RWPE2 (cell line): ENCODE data around the gene CEP72.

Experiments
- ATAC-seq: fragments of 200-7000 bp; cut with Tn5 transposase; 3 replicates; pipeline ENCODE4 v1.9.1; 2021; ENCODE audit warnings: low read depth
- DNase-seq: peaks from one replicate; pipeline ENCODE4 v3.0.0-alpha.2; 2020; ENCODE audit warnings: low spot score
- H3K27ac ChIP-seq: fragments of 450-650 bp; 2 replicates; pipeline ENCODE4 v1.5.1; 2017; ENCODE audit warnings: mild to moderate bottlenecking; ENCODE audit not compliant: poor library complexity, severe bottlenecking
- H3K27me3 ChIP-seq: fragments of 250-450 bp; sonication (Bioruptor Pico); 2 replicates; pipeline ENCODE4 v1.5.1; 2021; ENCODE audit warnings: mild to moderate bottlenecking, moderate library complexity; ENCODE audit not compliant: insufficient read depth, poor library complexity, severe bottlenecking
- H3K36me3 ChIP-seq: fragments of 250-450 bp; sonication (Bioruptor Pico); 2 replicates; pipeline ENCODE4 v1.5.1; 2020; ENCODE audit warnings: low read depth, mild to moderate bottlenecking, moderate library complexity
- H3K4me1 ChIP-seq: fragments of 250-450 bp; sonication (Bioruptor Pico); 2 replicates; pipeline ENCODE4 v1.5.1; 2021; ENCODE audit warnings: mild to moderate bottlenecking, moderate library complexity; ENCODE audit not compliant: insufficient read depth, poor library complexity, severe bottlenecking
- H3K4me3 ChIP-seq: fragments of 250-450 bp; sonication (Bioruptor Pico); 2 replicates; pipeline ENCODE4 v1.5.1; 2021; ENCODE audit warnings: mild to moderate bottlenecking, moderate library complexity; ENCODE audit not compliant: severe bottlenecking
- H3K9me3 ChIP-seq: fragments of 250-450 bp; sonication (Bioruptor Pico); 2 replicates; pipeline ENCODE4 v1.5.1; 2021; ENCODE audit warnings: mild to moderate bottlenecking, moderate library complexity; ENCODE audit not compliant: severe bottlenecking
- CTCF ChIP-seq: fragments of 450-650 bp; IDR thresholded peaks from one replicate; pipeline ENCODE4 v1.5.1; 2017; ENCODE audit warnings: mild to moderate bottlenecking, moderate library complexity; ENCODE audit not compliant: poor library complexity, severe bottlenecking

CEP72 gene

DNA sequence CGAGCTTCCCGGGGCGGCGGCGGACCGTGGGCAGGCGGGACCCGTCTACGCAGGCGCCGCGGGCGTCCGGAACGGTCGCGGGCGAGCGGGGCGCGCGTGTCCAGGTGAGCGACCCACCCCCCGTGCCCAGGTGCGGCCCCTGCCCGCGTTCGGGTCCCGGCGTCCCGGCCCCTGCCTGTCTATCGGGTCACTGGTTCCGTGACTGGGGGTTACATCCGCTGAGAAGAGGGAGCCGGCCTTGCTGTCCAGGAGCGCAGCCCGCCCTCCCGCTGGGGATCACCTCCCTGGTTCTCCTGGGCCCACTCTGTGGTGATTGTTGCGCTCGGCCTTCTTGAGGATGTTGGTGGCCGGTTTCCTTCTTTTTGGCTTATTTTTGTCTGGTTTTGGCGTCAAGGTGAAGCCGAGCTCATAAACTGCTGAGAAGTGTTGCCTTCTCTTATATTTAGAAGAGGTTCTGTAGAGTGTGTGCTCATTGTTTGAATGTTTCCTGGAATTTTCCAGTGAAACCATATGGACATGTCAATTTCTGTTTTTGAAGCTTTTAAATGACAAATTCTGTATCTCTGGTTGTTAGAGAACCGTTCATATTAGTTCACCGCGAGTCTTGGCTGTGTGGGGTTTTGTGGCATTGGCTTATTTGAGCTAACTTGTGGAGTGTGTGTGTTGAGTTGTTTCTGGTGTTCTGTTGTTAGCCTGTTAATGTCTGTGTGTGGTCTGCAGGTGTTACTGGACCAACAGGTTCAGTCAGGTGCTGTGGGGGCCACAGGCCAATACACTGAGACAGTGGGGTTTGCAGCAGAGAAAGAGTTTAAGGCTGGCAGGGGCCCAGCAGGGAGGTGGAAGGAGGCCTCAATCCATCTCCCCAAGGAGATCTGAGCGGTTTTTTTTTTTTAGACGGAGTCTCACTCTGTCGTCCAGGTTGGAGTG is 621 bp downstream of the CEP72 start:
- peak; percentile 73 for DNase-seq
- ATAC-seq: peak; percentile 46
- peak overlapping the region; percentile 79 for H3K4me3 ChIP-seq

GRCh38 chr5:616484-617039 is 4.4 kb downstream of the CEP72 start:
- DNase-seq (peak; percentile 55), ATAC-seq (no peak)
- H3K4me3 ChIP-seq: no peak overlapping the region
- H3K4me1 ChIP-seq: peaks cover 5% of the 10 kb centered on the region
- peaks cover 69% of the 10 kb centered on the region for H3K36me3 ChIP-seq
- peaks cover 9% of the 10 kb centered on the region for H3K9me3 ChIP-seq
- no peak overlapping the region for H3K27ac ChIP-seq
- no peaks in the 10 kb centered on the region for H3K27me3 ChIP-seq
- no peak for TF ChIP-seq CTCF

More for the DNA sequence above, 621 bp downstream of the CEP72 start:
- TF ChIP-seq CTCF: no peak
- Histone ChIP-seq H3K9me3 (peaks cover 9% of the 10 kb centered on the region), H3K27me3 (no peaks in the 10 kb centered on the region), H3K36me3 (peaks cover 31% of the 10 kb centered on the region), H3K4me1 (peaks cover 5% of the 10 kb centered on the region), H3K27ac (peak overlapping the region; percentile 51)

DNA sequence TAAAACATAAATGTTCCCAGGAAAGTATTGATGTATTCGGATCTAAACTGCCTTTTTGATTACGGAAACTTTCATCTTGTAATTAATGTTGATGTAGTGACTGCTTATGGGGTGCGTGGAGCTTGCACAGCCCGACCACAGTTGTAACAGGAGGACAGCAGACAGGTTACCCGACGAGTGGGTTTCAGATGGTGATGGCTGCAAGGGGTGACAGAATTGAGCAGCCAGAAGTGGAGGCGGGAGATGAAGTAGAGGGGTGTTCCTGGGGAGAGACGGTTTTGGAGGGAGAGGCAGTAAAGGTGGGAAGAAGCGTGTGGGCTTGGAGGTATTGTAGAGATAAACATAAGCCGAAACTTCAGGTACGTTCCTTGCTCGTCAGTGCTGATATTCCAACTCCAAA is 5.8 kb downstream of the CEP72 start:
- DNase-seq (peak; percentile 20), ATAC-seq (no peak)
- Histone ChIP-seq H3K4me1 (peaks cover 5% of the 10 kb centered on the region), H3K4me3 (no peak overlapping the region), H3K27me3 (no peaks in the 10 kb centered on the region), H3K36me3 (peaks cover 75% of the 10 kb centered on the region), H3K9me3 (peaks cover 9% of the 10 kb centered on the region), H3K27ac (no peak overlapping the region)
- no peak for TF ChIP-seq CTCF

DNA sequence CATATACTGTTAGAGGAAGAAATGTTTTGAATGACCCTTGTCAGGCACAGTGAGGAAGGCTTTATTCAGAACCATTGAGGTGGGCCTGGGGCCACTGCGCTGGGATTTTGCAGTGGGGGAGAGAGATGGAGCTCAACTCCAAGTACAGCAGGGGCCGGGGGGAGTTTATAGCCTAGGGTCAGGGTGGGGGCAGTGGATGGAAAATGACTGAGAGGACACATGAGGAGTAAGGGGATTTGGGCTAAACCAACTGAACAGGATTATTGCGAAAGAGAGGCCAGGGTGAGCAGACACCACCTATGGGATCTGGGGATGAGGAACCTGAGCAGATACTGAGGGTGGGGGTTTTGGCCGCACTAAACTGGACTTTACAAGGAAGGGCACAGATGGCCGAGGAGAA is 6.3 kb downstream of the CEP72 start:
- DNase-seq (peak; percentile 34), ATAC-seq (no peak)
- Histone ChIP-seq H3K27ac (no peak overlapping the region), H3K27me3 (no peaks in the 10 kb centered on the region), H3K9me3 (peaks cover 9% of the 10 kb centered on the region), H3K36me3 (peaks cover 75% of the 10 kb centered on the region), H3K4me1 (peaks cover 5% of the 10 kb centered on the region), H3K4me3 (no peak overlapping the region)
- TF ChIP-seq CTCF: no peak
